CD4-positive, alpha-beta memory T cell (primary cell): ENCODE data around the gene LRRC10B. TPM values are rescaled to one million over a fixed set of nuclear protein-coding genes. Genes with fewer than 3 reads are reported as not detected.

Source experiments
- CTCF ChIA-PET: fragments of 350-600 bp; sonication (Branson Sonifier 250); formaldehyde crosslinking; loops from one replicate; lab custom pipeline; 2021; ENCODE audit warnings: inconsistent platforms; ENCODE audit not compliant: partially characterized antibody; lab: Charles Lee
- POLR2A ChIA-PET: fragments of 350-600 bp; sonication (Branson Sonifier 250); formaldehyde crosslinking; loops from one replicate; lab custom pipeline; 2021; ENCODE audit not compliant: partially characterized antibody; lab: Charles Lee
- DNase-seq, 5 donors: peaks; one replicate each; pipeline versions ENCODE4 v3.0.0 to v3.0.0-alpha.2; 2020 to 2022; ENCODE audit warnings: mixed read lengths in 1 of 5
- H3K27ac ChIP-seq: one replicate; pipeline ENCODE4 v1.7.0; 2013; ENCODE audit warnings: low read depth, low read length
- H3K27me3 ChIP-seq: 2 replicates; pipeline ENCODE4 v1.7.0; 2013; ENCODE audit warnings: mild to moderate bottlenecking, low read length, moderate library complexity; ENCODE audit not compliant: insufficient read depth
- H3K36me3 ChIP-seq: 2 replicates; pipeline ENCODE4 v1.7.0; 2013; ENCODE audit warnings: mild to moderate bottlenecking, low read length, moderate library complexity; ENCODE audit not compliant: insufficient read depth
- H3K4me1 ChIP-seq: 2 replicates; pipeline ENCODE4 v1.7.0; 2013; ENCODE audit warnings: mild to moderate bottlenecking, low read length, moderate library complexity; ENCODE audit not compliant: insufficient read depth
- H3K4me3 ChIP-seq, 2 donors: one replicate each; pipeline ENCODE4 v1.7.0; 2013; ENCODE audit warnings: low read length in 2 of 2, mild to moderate bottlenecking in 1 of 2
- H3K9me3 ChIP-seq, 2 donors: one replicate each; pipeline ENCODE4 v1.7.0; 2013; ENCODE audit warnings: low read length in 2 of 2, control low read depth in 1 of 2; ENCODE audit not compliant: control insufficient read depth in 1 of 2
- H3K27ac Mint-ChIP-seq, 7 donors: one replicate each; pipeline ENCODE4 v1.8.0; 2020 to 2021; ENCODE audit warnings: mixed read lengths in 7 of 7, mild to moderate bottlenecking in 6 of 7, inconsistent platforms in 3 of 7, moderate library complexity in 3 of 7
- H3K27me3 Mint-ChIP-seq, 2 donors: one replicate each; pipeline ENCODE4 v1.8.0; 2020 to 2021; ENCODE audit warnings: mixed read lengths in 2 of 2
- H3K36me3 Mint-ChIP-seq, 2 donors: one replicate each; pipeline ENCODE4 v1.8.0; 2020 to 2021; ENCODE audit warnings: mixed read lengths in 2 of 2, inconsistent platforms in 1 of 2, mild to moderate bottlenecking in 1 of 2
- H3K4me1 Mint-ChIP-seq, 4 donors: one replicate each; pipeline ENCODE4 v1.8.0; 2020 to 2021; ENCODE audit warnings: mixed read lengths in 4 of 4, mild to moderate bottlenecking in 1 of 4
- H3K4me3 Mint-ChIP-seq, 8 donors: one replicate each; pipeline ENCODE4 v1.8.0; 2020 to 2021; ENCODE audit warnings: mixed read lengths in 8 of 8, mild to moderate bottlenecking in 7 of 8, moderate library complexity in 6 of 8, inconsistent platforms in 3 of 8
- H3K9me3 Mint-ChIP-seq, 8 donors: one replicate each; pipeline ENCODE4 v1.8.0; 2020 to 2021; ENCODE audit warnings: mixed read lengths in 8 of 8, mild to moderate bottlenecking in 5 of 8, inconsistent platforms in 3 of 8, moderate library complexity in 1 of 8
- intact Hi-C: fragments of 100-400 bp; cut with micrococcal nuclease; formaldehyde crosslinking; loops from one replicate; pipeline ENCODE4 v1.15.1; 2023
- polyA plus RNA-seq, 2 donors: library from polyadenylated mRNA; unstranded; fragments of 300-500 nt; fragmentation: Illumina TruSeq; gene quantifications; one replicate each; pipeline ENCODE4 v1.2.3, GENCODE V29; 2021
- total RNA-seq, 2 experiments: library from RNA; stranded (reverse); gene quantifications; one replicate each; pipeline ENCODE4 v1.2.3, GENCODE V29; 2021

Gene LRRC10B
- total and polyA plus RNA-seq, 4 experiments from 2014 or later = not detected

DNA sequence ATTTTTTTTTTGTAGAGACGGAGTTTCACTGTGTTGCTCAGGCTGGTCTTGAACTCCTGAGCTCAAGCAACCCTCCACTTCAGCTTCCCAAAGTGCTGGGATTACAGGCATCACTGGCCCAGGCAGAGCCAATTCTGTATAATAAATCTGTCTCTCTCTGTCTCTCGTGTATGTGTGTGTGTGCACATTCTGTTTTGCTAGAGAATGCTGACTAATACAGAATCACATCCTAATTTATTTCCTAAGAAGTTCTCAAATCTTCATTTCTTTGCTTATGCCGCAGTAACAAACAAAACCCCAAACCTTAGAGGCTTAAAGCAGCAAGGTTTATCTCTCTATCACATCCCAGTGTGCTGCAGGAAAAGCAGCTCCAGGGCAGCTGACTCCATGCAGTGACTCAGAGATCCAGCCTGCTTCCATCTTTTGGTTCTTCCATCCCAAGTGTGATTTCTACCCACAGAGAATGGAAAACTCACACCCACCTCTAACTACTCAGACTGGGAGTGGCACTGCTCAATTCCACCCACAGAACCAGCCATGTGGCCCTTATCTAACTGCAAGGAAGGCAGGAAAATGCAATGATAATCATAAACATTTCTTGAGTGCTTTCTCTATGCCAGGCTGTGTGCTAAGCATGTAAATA, 35.1 kb upstream of the LRRC10B start:
- Mint-ChIP-seq H3K9me3 (peaks cover 0 to 2% (median 0%) of the 10 kb centered on the region in 8 donors), H3K4me3 (no peak overlapping the region), H3K4me1 (peaks cover 0 to 5% (median 2%) of the 10 kb centered on the region in 4 donors), H3K27ac (peak overlapping the region in 2 of 7 donors; percentile 2 to 20), H3K36me3 (peaks cover 29 to 31% of the 10 kb centered on the region in 2 donors), H3K27me3 (no peaks in the 10 kb centered on the region)
- no peak for DNase-seq
- ChIA-PET POLR2A (no interaction called here), CTCF (interaction anchor here (1.7 kb wide), 1 partner anchor 9 kb away, joined by 6 read pairs; no protein-coding TSS in a partner anchor)
- no peaks in the 10 kb centered on the region for H3K36me3 ChIP-seq
- no peak overlapping the region for H3K27ac ChIP-seq
- intact Hi-C loops = no loop called here
- no peak overlapping the region for H3K4me3 ChIP-seq
- H3K4me1 ChIP-seq = peaks cover 8% of the 10 kb centered on the region
- no peaks in the 10 kb centered on the region for H3K27me3 ChIP-seq
- no peaks in the 10 kb centered on the region for H3K9me3 ChIP-seq

- no peaks in the 10 kb centered on the region for H3K27me3 ChIP-seq
- Mint-ChIP-seq H3K9me3 (peaks cover 0 to 2% (median 0%) of the 10 kb centered on the region in 8 donors), H3K36me3 (peaks cover 27 to 29% of the 10 kb centered on the region in 2 donors), H3K27ac (peak overlapping the region in 1 of 7 donors; percentile 2), H3K4me3 (no peak overlapping the region), H3K4me1 (peaks cover 0 to 5% (median 2%) of the 10 kb centered on the region in 4 donors), H3K27me3 (no peaks in the 10 kb centered on the region)
- intact Hi-C loops = no loop called here
- H3K4me3 ChIP-seq = no peak overlapping the region
- DNase-seq = no peak
- H3K4me1 ChIP-seq = peaks cover 8% of the 10 kb centered on the region
- H3K36me3 ChIP-seq = no peaks in the 10 kb centered on the region
- ChIA-PET POLR2A (no interaction called here), CTCF (interaction anchor here (0.9 to 1.8 kb wide), 2 partner anchors 11 to 165 kb away, joined by 3 to 4 read pairs; no protein-coding TSS in a partner anchor)
- no peaks in the 10 kb centered on the region for H3K9me3 ChIP-seq
- no peak overlapping the region for H3K27ac ChIP-seq
Measured at GRCh38 chr11:61474013-61474643, 34.4 kb upstream of the LRRC10B start.

GRCh38 chr11:61475433-61475832, 33.1 kb upstream of the LRRC10B start:
- ChIA-PET POLR2A (no interaction called here), CTCF (interaction anchor here (1.0 to 4.4 kb wide), 7 partner anchors 10 to 258 kb away, joined by 3 to 43 read pairs (median 5); no protein-coding TSS in a partner anchor)
- Mint-ChIP-seq H3K4me1 (peaks cover under 1 to 8% (median 3%) of the 10 kb centered on the region in 4 donors), H3K36me3 (peaks cover 21 to 24% of the 10 kb centered on the region in 2 donors), H3K27me3 (peaks cover 0 to 2% of the 10 kb centered on the region in 2 donors), H3K4me3 (no peak overlapping the region), H3K27ac (no peak overlapping the region), H3K9me3 (peaks cover 0 to 2% (median 0%) of the 10 kb centered on the region in 8 donors)
- peaks cover 8% of the 10 kb centered on the region for H3K4me1 ChIP-seq
- DNase-seq = no peak
- intact Hi-C loops = no loop called here
- H3K9me3 ChIP-seq = no peaks in the 10 kb centered on the region
- H3K27ac ChIP-seq = no peak overlapping the region
- no peaks in the 10 kb centered on the region for H3K27me3 ChIP-seq
- H3K36me3 ChIP-seq = no peaks in the 10 kb centered on the region
- no peak overlapping the region for H3K4me3 ChIP-seq

GRCh38 chr11:61476371-61476770, 32.2 kb upstream of the LRRC10B start:
- H3K4me3 Mint-ChIP-seq = no peak overlapping the region
- Histone ChIP-seq H3K27me3 (no peaks in the 10 kb centered on the region), H3K4me1 (peaks cover 8% of the 10 kb centered on the region), H3K36me3 (no peaks in the 10 kb centered on the region), H3K27ac (no peak overlapping the region), H3K9me3 (no peaks in the 10 kb centered on the region), H3K4me3 (no peak overlapping the region)
- intact Hi-C loops = no loop called here
- CTCF ChIA-PET = interaction anchor here (1.1 to 4.4 kb wide), 8 partner anchors 12 to 257 kb away, joined by 3 to 43 read pairs (median 4); no protein-coding TSS in a partner anchor
- POLR2A ChIA-PET = no interaction called here
- H3K9me3 Mint-ChIP-seq = peaks cover 0 to 2% (median 0%) of the 10 kb centered on the region in 8 donors
- no peak for DNase-seq
- peak overlapping the region in 1 of 7 donors; percentile 11 for H3K27ac Mint-ChIP-seq
- peaks cover 4 to 13% (median 8%) of the 10 kb centered on the region in 4 donors for H3K4me1 Mint-ChIP-seq
- H3K27me3 Mint-ChIP-seq = peaks cover 3 to 5% of the 10 kb centered on the region in 2 donors
- H3K36me3 Mint-ChIP-seq = peaks cover 15 to 17% of the 10 kb centered on the region in 2 donors

GRCh38 chr11:61477126-61477525, 31.4 kb upstream of the LRRC10B start:
- Mint-ChIP-seq H3K27ac (no peak overlapping the region), H3K36me3 (peaks cover 15% of the 10 kb centered on the region in 2 donors), H3K27me3 (peaks cover 3 to 5% of the 10 kb centered on the region in 2 donors), H3K4me1 (peaks cover 4 to 17% (median 8%) of the 10 kb centered on the region in 4 donors), H3K4me3 (no peak overlapping the region), H3K9me3 (peaks cover 0 to 2% (median 0%) of the 10 kb centered on the region in 8 donors)
- H3K9me3 ChIP-seq = no peaks in the 10 kb centered on the region
- H3K4me3 ChIP-seq = no peak overlapping the region
- no peaks in the 10 kb centered on the region for H3K27me3 ChIP-seq
- H3K36me3 ChIP-seq = no peaks in the 10 kb centered on the region
- CTCF ChIA-PET = interaction anchor here (0.7 to 4.4 kb wide), 10 partner anchors 12 to 256 kb away, joined by 3 to 43 read pairs (median 4); no protein-coding TSS in a partner anchor
- DNase-seq = no peak
- no peak overlapping the region for H3K27ac ChIP-seq
- peaks cover 8% of the 10 kb centered on the region for H3K4me1 ChIP-seq
- POLR2A ChIA-PET = no interaction called here
- intact Hi-C loops = loop anchor here (1.0 kb wide), 1 partner anchor 40 kb away; no protein-coding TSS in a partner anchor

- DNase-seq = peak in 4 of 5 donors; percentile 25 to 48 (median 34)
- Mint-ChIP-seq H3K27ac (no peak overlapping the region), H3K36me3 (peaks cover 12% of the 10 kb centered on the region in 2 donors), H3K9me3 (peaks cover 0 to 2% (median 0%) of the 10 kb centered on the region in 8 donors), H3K4me3 (no peak overlapping the region), H3K27me3 (peaks cover 3 to 5% of the 10 kb centered on the region in 2 donors), H3K4me1 (peaks cover 4 to 17% (median 8%) of the 10 kb centered on the region in 4 donors)
- ChIA-PET POLR2A (no interaction called here), CTCF (interaction anchor here (0.7 to 4.4 kb wide), 11 partner anchors 12 to 255 kb away, joined by 3 to 43 read pairs (median 5); no protein-coding TSS in a partner anchor)
- Histone ChIP-seq H3K27me3 (no peaks in the 10 kb centered on the region), H3K27ac (no peak overlapping the region), H3K9me3 (no peaks in the 10 kb centered on the region), H3K4me3 (no peak overlapping the region), H3K36me3 (no peaks in the 10 kb centered on the region), H3K4me1 (peaks cover 8% of the 10 kb centered on the region)
- intact Hi-C loops = loop anchor here (1.0 kb wide), 1 partner anchor 40 kb away; no protein-coding TSS in a partner anchor
Measured at GRCh38 chr11:61477727-61478148, 30.8 kb upstream of the LRRC10B start.
